Measurements from ENCODE around the gene GPSM1. TPM values are rescaled to one million over a fixed set of nuclear protein-coding genes. Genes with fewer than 3 reads are reported as not detected.

Gene GPSM1
- total and polyA plus RNA-seq, 4 donors, result 0.11 to 2.9 (median 1.6) TPM

- Histone ChIP-seq H3K36me3 (ENCODE audit: control insufficient read depth in 4 of 4, insufficient read depth in 3 of 4, low read depth in 1 of 4, low read length in 3 of 4) (peaks cover 0 to 3% (median 0%) of the 10 kb centered on the region in 4 donors), H3K4me3 (ENCODE audit: low read depth in 1 of 3, low read length in 3 of 3) (peak within 1 kb of the TSS in 1 of 3 donors; percentile 8), H3K27ac (ENCODE audit: low read depth in 1 of 2, low read length in 2 of 2) (peak within 1 kb of the TSS; percentile 23 to 41), H3K9ac (ENCODE audit: low read depth in 1 of 2, low read length in 2 of 2) (no peak within 1 kb of the TSS), H3K9me3 (ENCODE audit: control insufficient read depth in 4 of 4, low read length in 3 of 4) (no peaks in the 10 kb centered on the region), H3K27me3 (ENCODE audit: control insufficient read depth in 4 of 4, insufficient read depth in 4 of 4, low read length in 3 of 4) (no peaks in the 10 kb centered on the region), H3K4me1 (ENCODE audit: control insufficient read depth in 4 of 4, insufficient read depth in 4 of 4, low read length in 3 of 4) (peaks cover 0 to 18% (median 10%) of the 10 kb centered on the region in 4 donors)
- no peak for TF ChIP-seq NR2F2 (IDR thresholded peaks at IDR 0.05)
- TF ChIP-seq JUND (IDR thresholded peaks at IDR 0.05), result no peak
- TF ChIP-seq REST (IDR thresholded peaks at IDR 0.05), result no peak
- TF ChIP-seq HNF4A (conservative IDR thresholded peaks at IDR 0.05), result no peak
- no peak for TF ChIP-seq EGR1 (IDR thresholded peaks at IDR 0.05; ENCODE audit: low read depth in 2 of 2)
- no peak for TF ChIP-seq CTCF (IDR thresholded peaks at IDR 0.05; ENCODE audit: low read depth, low read length, missing input control)
- no peak for TF ChIP-seq MAX (IDR thresholded peaks at IDR 0.05)
- no peak for TF ChIP-seq RXRA (IDR thresholded peaks at IDR 0.05)
- no peak for TF ChIP-seq ZBTB33 (IDR thresholded peaks at IDR 0.05)
- TF ChIP-seq GABPA (IDR thresholded peaks at IDR 0.05 in 1 of 2, conservative IDR thresholded peaks at IDR 0.05 in 1 of 2), result no peak
- TF ChIP-seq FOXA2 (IDR thresholded peaks at IDR 0.05), result no peak
- no peak for TF ChIP-seq FOXA1 (IDR thresholded peaks at IDR 0.05)
- no peak for TF ChIP-seq SP1 (IDR thresholded peaks at IDR 0.05)
- no peak for TF ChIP-seq TAF1 (conservative IDR thresholded peaks at IDR 0.05)
- TF ChIP-seq YY1 (IDR thresholded peaks at IDR 0.05), result no peak
- TF ChIP-seq RAD21 (IDR thresholded peaks at IDR 0.05), result no peak
- TF ChIP-seq ATF3 (IDR thresholded peaks at IDR 0.05), result no peak
- no peak for TF ChIP-seq HNF4G (IDR thresholded peaks at IDR 0.05)
- 76% methylated on average over 27 of the region's 27 CpGs for WGBS
- DNase-seq (ENCODE audit: low spot score), result no peak
Measured at GRCh38 chr9:136373300-136374182, 46.2 kb downstream of the GPSM1 start, which contains the start of gene CARD9. TSS of gene CARD9 (minus strand) at chr9:136373669. CDS start at chr9:136372078, 1,591 bp downstream.

Data from liver (tissue), 9 donors.